ENCODE measurements around the gene TMEM269.
"Not testable (repeated sequence)": the region's sequence is repeated elsewhere in the genome, so short reads cannot be mapped to it uniquely, and the experiment has no call there.

TMEM269 gene

DNA sequence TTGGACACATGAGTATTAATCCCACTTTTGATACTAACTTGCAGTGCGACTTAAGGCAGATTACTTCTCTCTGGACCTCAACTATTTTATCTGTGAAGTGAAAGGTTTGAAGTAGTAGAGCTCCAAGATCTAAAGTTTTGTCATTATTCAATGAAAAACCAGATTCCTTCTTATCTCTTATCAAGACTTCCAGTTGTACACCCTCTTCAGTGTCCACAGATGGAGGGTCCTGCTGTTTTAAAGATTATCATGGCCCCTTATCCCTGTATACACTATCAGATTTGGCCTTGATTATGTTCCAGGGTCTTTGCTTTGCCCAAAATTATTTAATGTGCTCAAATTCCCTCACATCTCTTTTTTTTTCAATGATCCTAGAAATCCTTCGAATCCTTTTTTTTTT is 16.6 kb upstream of the TMEM269 start:
- in situ Hi-C loops (cut with MboI; ENCODE audit: low sequenced_read_pairs) = no loop called here

GRCh38 chr1:42769811-42770210 is 15.0 kb upstream of the TMEM269 start:
- in situ Hi-C loops (cut with MboI; ENCODE audit: low sequenced_read_pairs) = no loop called here

GRCh38 chr1:42773420-42773819 is 11.4 kb upstream of the TMEM269 start:
- in situ Hi-C loops (cut with MboI; ENCODE audit: low sequenced_read_pairs) = no loop called here

DNA sequence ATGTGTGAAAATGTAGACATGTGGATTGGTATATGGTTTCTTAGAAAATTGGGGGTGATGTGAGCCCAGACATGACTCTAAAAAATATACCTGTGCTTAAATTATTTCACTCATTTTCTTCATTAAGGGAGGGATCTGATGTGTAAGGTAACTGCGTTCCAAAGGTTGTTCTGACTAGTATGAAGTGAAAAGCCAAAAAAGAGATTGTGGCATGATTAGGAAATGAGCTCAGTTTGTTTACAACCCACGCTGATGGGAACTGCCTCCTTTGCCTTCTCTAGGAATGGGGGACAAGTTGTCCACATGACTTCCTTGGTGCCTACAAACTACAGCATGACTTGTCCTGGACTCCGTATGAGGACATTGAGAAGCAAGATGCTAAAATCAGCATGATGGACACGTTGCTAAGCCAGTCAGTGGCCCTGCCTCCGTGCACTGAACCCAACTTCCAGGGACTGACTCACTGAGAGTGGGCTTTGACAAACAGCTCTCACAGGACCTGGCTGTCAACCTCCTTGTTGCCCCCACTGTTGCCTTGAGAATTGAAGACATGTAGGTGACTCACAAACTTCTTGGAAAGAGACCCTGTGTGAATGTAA is 9.8 kb upstream of the TMEM269 start:
- in situ Hi-C loops (cut with MboI; ENCODE audit: low sequenced_read_pairs) = no loop called here

GRCh38 chr1:42776502-42776901 is 8.3 kb upstream of the TMEM269 start:
- in situ Hi-C loops (cut with MboI; ENCODE audit: low sequenced_read_pairs) = no loop called here

DNA sequence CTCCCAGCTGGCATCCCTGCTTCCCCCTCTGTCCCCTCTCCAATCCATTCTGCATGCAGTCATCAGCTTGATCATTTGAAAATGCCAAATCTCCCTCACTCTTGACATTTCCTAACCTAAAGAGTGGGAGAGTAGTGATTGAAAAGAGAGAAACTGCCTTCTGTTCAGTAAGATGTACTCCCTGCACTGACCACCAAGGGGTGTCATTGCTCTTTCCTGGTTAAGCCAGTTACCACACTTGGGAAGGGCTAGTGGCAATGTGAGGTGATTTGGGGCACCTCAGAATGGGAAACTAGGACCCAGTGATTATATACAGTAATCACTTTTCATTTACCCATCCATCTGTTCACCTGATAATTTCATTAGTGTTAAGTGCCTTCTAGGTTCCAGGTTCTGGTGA is 6.9 kb upstream of the TMEM269 start:
- in situ Hi-C loops (cut with MboI; ENCODE audit: low sequenced_read_pairs) = no loop called here

DNA sequence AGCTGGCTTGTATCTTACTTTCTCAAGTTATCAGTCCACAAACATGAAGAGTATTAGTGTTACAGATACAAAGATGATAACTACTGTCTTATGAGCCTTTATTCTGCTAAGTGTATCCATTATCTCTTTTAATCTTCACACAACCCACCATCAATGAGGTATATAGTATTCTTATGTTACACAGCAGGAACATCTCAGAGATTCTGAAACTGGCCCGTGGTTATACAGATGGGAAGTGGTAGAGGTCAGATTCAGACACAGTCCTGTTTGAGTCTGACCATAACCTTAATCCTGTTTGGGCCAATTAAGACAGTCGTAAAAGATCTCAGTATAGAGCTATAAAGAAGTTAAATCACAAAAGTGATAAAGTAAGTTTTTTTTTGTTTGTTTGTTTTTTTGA is 5.1 kb upstream of the TMEM269 start:
- in situ Hi-C loops (cut with MboI; ENCODE audit: low sequenced_read_pairs) = loop anchor here (10.0 kb wide), 1 partner anchor 295 kb away; no protein-coding TSS in a partner anchor

- in situ Hi-C loops (cut with MboI; ENCODE audit: low sequenced_read_pairs) = loop anchor here (10.0 kb wide), 1 partner anchor 295 kb away; no protein-coding TSS in a partner anchor
Observed at GRCh38 chr1:42780176-42780575, 4.6 kb upstream of the TMEM269 start.

DNA sequence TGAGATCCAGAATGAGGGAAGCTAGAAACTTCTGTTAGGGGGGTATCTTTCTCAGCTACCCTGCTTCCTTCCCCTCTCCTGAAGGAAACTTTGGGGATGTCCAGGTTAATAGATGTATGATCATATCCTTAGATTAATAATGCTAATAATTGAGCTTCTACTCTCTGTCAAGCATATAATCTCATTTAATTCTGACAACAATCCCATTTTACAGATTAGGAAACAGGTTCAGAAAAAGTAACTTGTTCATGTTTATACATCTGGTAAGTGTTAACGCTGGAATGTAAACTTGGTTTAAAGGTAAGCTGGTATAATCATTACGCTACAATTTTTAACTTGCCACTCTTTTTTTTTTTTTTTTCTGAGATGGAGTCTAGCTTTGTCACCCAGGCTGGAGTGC is 1.7 kb upstream of the TMEM269 start:
- in situ Hi-C loops (cut with MboI; ENCODE audit: low sequenced_read_pairs) = loop anchor here (10.0 kb wide), 1 partner anchor 292 kb away; no protein-coding TSS in a partner anchor

GRCh38 chr1:42784547-42784945 is 245 bp upstream of the TMEM269 start:
- in situ Hi-C loops (cut with MboI; ENCODE audit: low sequenced_read_pairs) = loop anchor here (10.0 kb wide), 1 partner anchor 290 kb away; no protein-coding TSS in a partner anchor

GRCh38 chr1:42786097-42786496 is 1.3 kb downstream of the TMEM269 start:
- in situ Hi-C loops (cut with MboI; ENCODE audit: low sequenced_read_pairs) = loop anchor here (10.0 kb wide), 1 partner anchor 289 kb away; no protein-coding TSS in a partner anchor

DNA sequence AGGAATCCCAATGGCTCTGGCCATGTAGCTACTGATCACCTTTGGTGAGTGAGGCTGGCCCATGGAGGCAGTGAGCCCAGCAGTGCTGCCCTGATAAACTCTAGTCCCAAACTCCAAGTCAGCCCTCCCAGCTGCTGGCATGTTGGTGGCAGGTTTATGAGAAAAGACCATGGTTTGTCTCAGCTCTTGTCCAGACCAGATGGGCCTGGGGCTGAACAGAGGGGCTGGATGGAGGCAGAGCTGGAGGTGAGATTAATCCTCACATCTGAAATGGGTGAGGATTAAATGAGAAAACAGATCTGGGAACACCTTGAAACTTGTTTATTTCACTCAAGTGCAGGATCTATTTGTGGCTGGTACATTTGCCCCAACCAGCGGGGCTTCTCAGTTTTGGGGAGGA is 3.2 kb downstream of the TMEM269 start:
- in situ Hi-C loops (cut with MboI; ENCODE audit: low sequenced_read_pairs) = loop anchor here (10.0 kb wide), 1 partner anchor 287 kb away; no protein-coding TSS in a partner anchor

GRCh38 chr1:42793824-42794223 is 9.0 kb downstream of the TMEM269 start:
- in situ Hi-C loops (cut with MboI; ENCODE audit: low sequenced_read_pairs) = no loop called here

DNA sequence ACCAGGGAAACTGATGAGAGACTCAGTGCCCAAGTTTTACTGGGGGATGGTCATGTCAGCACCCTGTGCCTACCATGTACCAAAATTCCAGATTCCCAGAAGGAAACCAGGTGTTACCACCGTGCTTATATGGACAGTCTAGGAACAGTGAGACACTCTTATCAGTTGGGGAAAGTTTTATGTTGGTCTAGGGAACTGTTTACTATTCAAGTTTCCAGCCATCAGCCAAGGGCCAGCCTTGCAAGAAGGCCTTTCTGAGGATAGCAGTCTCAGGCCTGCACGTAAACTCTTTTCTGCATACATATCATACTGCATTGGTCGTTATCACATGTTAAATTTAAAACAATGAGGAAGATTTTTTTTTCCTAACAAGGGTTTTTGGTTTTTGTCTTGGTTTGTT is 12.6 kb downstream of the TMEM269 start:
- in situ Hi-C loops (cut with MboI; ENCODE audit: low sequenced_read_pairs) = no loop called here

DNA sequence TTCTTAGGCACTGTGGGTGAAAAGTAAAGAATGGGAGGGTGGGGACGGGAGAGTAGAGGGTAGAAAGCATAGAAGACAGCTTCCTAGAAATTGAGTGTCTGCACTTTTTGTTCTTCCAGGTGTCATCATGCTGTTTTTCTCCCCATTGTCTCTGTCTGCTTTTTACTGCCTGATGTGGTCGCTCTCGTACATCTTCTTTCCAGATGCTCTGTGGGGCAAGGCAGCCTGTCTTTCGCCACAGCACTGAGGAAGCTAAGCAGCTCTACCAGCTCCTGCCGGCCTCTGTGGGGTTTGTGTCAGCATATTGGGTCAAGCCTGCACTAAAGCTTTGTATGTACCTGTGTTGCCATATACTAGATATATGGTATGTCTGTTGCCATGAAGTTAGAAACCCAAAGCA is 13.2 kb downstream of the TMEM269 start:
- in situ Hi-C loops (cut with MboI; ENCODE audit: low sequenced_read_pairs) = no loop called here

DNA sequence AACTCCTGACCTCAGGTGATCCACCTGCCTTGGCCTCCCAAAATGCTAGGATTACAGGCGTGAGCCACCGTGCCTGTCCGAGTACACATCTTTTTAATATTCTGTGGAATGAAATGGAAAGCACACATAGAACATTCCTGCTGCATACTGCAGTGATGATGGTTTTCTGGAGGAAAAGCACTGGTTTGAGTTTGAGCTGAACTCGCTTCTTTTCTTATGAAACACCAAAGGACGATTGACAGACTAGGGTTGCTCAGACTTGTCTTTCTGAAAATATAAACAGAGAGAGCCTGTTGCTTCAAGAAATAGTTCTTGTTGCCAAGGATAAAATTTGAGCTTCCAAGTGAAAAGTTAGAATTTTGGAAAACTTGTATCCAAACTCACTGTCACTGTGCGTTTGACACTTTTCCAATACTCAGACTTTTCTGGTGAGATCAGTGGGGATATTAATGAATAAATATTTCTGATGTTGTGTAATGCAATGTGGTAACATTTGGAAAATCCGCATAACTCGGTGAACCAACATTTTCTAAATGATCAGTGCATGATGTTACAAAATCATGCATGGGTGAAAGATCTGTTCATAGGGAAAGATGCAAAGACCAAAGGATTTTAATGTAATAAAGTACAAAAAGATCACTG is 17.2 kb downstream of the TMEM269 start:
- in situ Hi-C loops (cut with MboI; ENCODE audit: low sequenced_read_pairs) = no loop called here

- in situ Hi-C loops (cut with MboI; ENCODE audit: low sequenced_read_pairs) = no loop called here
Observed at GRCh38 chr1:42806171-42806570, 21.4 kb downstream of the TMEM269 start.

- in situ Hi-C loops (cut with MboI; ENCODE audit: low sequenced_read_pairs) = no loop called here
Observed at GRCh38 chr1:42806593-42806992, 21.8 kb downstream of the TMEM269 start.

- in situ Hi-C loops (cut with MboI; ENCODE audit: low sequenced_read_pairs) = no loop called here
Observed at GRCh38 chr1:42807056-42807668, 22.4 kb downstream of the TMEM269 start.

- in situ Hi-C loops (cut with MboI; ENCODE audit: low sequenced_read_pairs) = not testable (repeated sequence)
Observed at GRCh38 chr1:42814815-42815214, 30.0 kb downstream of the TMEM269 start.

DNA sequence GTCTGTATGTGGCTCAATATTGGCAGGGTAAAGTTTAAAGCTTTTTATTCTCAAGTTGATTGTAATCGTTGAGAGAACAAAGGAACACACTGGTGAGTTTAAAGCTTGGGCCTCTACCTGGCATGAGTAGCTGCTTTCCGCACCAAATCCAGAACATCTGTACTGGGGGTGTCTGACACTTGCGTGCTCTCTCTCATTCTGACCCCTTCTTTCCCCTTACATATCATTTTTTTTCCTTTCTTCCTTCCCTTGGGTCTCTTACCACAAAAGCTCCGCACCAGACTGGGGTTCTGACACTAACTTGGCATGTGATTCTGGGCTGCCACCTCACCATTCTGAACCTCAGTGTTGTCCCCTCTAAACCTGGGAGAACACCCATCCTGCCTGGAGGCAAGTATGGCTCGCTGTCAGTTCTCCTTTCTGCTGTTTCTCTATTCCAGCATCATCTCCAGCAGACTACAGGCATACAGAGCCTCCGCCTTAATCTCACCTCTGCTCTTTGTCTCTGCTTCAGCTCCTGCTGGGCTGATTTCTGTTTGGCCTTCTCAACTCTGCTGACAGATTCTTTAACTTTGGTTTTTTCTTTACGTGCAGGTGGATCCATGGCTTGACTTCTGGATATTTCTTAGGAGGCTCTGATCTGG is 31.3 kb downstream of the TMEM269 start:
- in situ Hi-C loops (cut with MboI; ENCODE audit: low sequenced_read_pairs) = no loop called here
